ENCODE data around the gene KRTAP10-11.
"Not testable (repeated sequence)": the region's sequence is repeated elsewhere in the genome, so short reads cannot be mapped to it uniquely, and the experiment has no call there.

KRTAP10-11 gene

GRCh38 chr21:44615466-44615865 is 30.7 kb upstream of the KRTAP10-11 start:
- no peak for DNase-seq

- DNase-seq = no peak
Observed at GRCh38 chr21:44615911-44616590, 30.2 kb upstream of the KRTAP10-11 start.

GRCh38 chr21:44616591-44616926 is 29.7 kb upstream of the KRTAP10-11 start:
- DNase-seq = no peak

GRCh38 chr21:44617071-44617501 is 29.1 kb upstream of the KRTAP10-11 start:
- DNase-seq = no peak

- DNase-seq = no peak
Observed at GRCh38 chr21:44618504-44618903, 27.7 kb upstream of the KRTAP10-11 start.

GRCh38 chr21:44618909-44619308 is 27.3 kb upstream of the KRTAP10-11 start:
- DNase-seq = peak; percentile 67

GRCh38 chr21:44619886-44620285 is 26.3 kb upstream of the KRTAP10-11 start:
- DNase-seq = no peak

- DNase-seq = no peak
Observed at GRCh38 chr21:44623575-44623974, 22.6 kb upstream of the KRTAP10-11 start.

GRCh38 chr21:44625756-44626155 is 20.5 kb upstream of the KRTAP10-11 start:
- no peak for DNase-seq

GRCh38 chr21:44626262-44626661 is 20.0 kb upstream of the KRTAP10-11 start:
- no peak for DNase-seq

- DNase-seq = no peak
Observed at GRCh38 chr21:44626673-44627143, 19.5 kb upstream of the KRTAP10-11 start, which contains the start of gene KRTAP10-9. Gene KRTAP10-9, plus strand, starts transcription at chr21:44627093. Its CDS starts 79 bp downstream, at chr21:44627172.

GRCh38 chr21:44627181-44627822 is 18.9 kb upstream of the KRTAP10-11 start:
- DNase-seq = not testable (repeated sequence)

- DNase-seq = not testable (repeated sequence)
Observed at GRCh38 chr21:44627831-44628233, 18.4 kb upstream of the KRTAP10-11 start.

GRCh38 chr21:44628707-44629391 is 17.4 kb upstream of the KRTAP10-11 start:
- no peak for DNase-seq

GRCh38 chr21:44630440-44630839 is 15.8 kb upstream of the KRTAP10-11 start:
- DNase-seq = no peak

- no peak for DNase-seq
Observed at GRCh38 chr21:44632067-44632466, 14.1 kb upstream of the KRTAP10-11 start.

- DNase-seq = no peak
Observed at GRCh38 chr21:44636209-44637017, 9.8 kb upstream of the KRTAP10-11 start.

- DNase-seq = no peak
Observed at GRCh38 chr21:44637018-44637850, 9.0 kb upstream of the KRTAP10-11 start, which contains the start of gene KRTAP10-10. Gene KRTAP10-10, plus strand, starts transcription at chr21:44637356. Its CDS starts 62 bp downstream, at chr21:44637418.

GRCh38 chr21:44637851-44638348 is 8.3 kb upstream of the KRTAP10-11 start:
- DNase-seq = not testable (repeated sequence)

GRCh38 chr21:44638506-44639330 is 7.5 kb upstream of the KRTAP10-11 start:
- DNase-seq = not testable (repeated sequence)

GRCh38 chr21:44639331-44639655 is 6.9 kb upstream of the KRTAP10-11 start:
- DNase-seq = no peak

Data from activated gamma-delta T cell treated with Interleukin-2 at 50 U/mL for 16 hours (primary cell).